GM12891 (cell line): ENCODE measurements around the gene CYB561D2.

Experiments
- DNase-seq: peaks from one replicate; pipeline ENCODE4 v3.0.0; 2011; ENCODE audit warnings: low spot score; ENCODE audit not compliant: insufficient read length
- FAIRE-seq: peaks from 2 replicates; lab custom pipeline; 2011; peaks lifted over from hg19 to GRCh38; lab: Jason Lieb, UNC
- PAX5 ChIP-seq: IDR thresholded peaks from 2 replicates; pipeline ENCODE4 v1.6.1; 2011; ENCODE audit warnings: low read length, moderate library complexity, mild to moderate bottlenecking; ENCODE audit not compliant: insufficient read depth, severe bottlenecking
- POLR2A ChIP-seq: IDR thresholded peaks from 2 replicates; pipeline ENCODE4 v1.6.1; 2011; ENCODE audit warnings: low read depth, low read length, control low read depth
- POLR2AphosphoS5 ChIP-seq: IDR thresholded peaks from 2 replicates; pipeline ENCODE4 v1.6.1; 2011; ENCODE audit warnings: low read depth, low read length, control low read depth
- POU2F2 ChIP-seq: IDR thresholded peaks from 2 replicates; pipeline ENCODE4 v1.6.1; 2011; ENCODE audit warnings: low read depth, mild to moderate bottlenecking, control low read depth, low read length, moderate library complexity
- SPI1 ChIP-seq: IDR thresholded peaks from 2 replicates; pipeline ENCODE4 v1.6.1; 2011; ENCODE audit warnings: low read depth, low read length, control low read depth
- TAF1 ChIP-seq: IDR thresholded peaks from 2 replicates; pipeline ENCODE4 v1.6.1; 2011; ENCODE audit warnings: low read depth, low read length, control low read depth

CYB561D2 gene

DNA sequence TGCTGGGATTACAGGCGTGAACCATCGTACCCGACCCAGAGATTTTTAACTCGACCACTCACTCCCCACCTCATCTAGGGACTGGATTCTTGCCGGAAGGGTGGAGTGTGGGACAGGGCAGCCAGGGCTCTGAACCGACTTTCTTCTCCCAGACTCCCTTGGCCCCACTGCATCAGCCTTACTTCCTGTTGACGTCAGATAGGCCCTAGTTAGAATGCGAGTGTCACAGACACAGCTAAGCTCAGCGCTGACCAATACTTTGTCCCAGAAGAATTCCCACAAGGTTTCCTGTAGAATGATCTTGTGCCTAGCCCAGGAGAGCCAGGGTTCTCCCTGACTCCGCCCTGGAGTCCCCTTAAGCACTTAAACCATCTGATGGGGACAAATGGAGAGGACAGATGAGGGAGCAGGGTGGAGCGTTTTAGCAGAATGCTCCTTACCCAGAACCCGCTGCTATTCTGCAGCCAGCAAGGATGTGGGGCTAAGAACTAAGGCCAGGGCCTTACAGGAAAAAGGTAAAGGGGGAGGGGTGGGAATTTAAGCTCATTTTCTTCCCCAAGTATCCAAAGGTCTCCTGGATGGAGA is 16.8 kb upstream of the CYB561D2 start:
- TF ChIP-seq POU2F2 (no peak), POLR2A (no peak), POLR2AphosphoS5 (no peak), TAF1 (no peak), SPI1 (no peak)
- DNase-seq (no peak), FAIRE-seq (no peak)

GRCh38 chr3:50334339-50335075 is 16.2 kb upstream of the CYB561D2 start:
- TF ChIP-seq POLR2A (no peak), TAF1 (no peak)
- FAIRE-seq (no peak), DNase-seq (no peak)

DNA sequence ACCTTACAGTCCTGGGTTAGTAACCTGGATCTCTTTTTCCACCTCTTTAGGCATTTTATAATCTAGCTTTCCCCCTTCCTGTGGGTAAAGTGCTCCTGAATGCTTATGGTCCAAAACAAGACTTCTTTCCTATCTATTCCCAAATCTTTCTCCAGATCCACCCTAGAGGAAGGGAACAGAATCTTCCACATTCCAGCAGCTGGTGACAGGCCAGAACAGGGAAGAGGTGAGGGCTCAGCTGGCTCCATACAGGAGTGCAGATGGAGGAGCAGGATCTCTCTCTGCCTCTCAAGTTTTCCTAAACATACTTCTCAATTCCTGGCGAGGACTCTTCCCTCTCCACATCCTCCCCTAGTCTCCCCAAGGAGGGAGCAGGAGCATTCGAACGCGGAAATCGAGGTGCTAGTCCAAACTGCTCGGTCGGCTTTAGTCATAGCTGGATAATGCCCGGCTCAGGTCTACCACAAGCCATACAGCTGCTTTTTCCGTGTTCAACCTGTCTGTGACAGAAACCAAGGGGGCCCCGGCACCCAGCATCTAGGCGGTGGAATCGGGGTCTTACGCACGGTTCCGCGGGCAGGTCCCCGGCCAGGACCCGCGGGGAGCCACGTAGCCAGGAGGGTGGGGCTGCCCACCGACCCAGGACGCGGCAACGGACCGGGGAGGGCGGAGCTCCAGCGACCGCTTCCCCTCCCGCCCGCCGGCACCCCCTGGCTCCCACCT is 14.0 kb upstream of the CYB561D2 start:
- peak; percentile 31 for FAIRE-seq
- DNase-seq, result no peak
- TF ChIP-seq POU2F2, result no peak

DNA sequence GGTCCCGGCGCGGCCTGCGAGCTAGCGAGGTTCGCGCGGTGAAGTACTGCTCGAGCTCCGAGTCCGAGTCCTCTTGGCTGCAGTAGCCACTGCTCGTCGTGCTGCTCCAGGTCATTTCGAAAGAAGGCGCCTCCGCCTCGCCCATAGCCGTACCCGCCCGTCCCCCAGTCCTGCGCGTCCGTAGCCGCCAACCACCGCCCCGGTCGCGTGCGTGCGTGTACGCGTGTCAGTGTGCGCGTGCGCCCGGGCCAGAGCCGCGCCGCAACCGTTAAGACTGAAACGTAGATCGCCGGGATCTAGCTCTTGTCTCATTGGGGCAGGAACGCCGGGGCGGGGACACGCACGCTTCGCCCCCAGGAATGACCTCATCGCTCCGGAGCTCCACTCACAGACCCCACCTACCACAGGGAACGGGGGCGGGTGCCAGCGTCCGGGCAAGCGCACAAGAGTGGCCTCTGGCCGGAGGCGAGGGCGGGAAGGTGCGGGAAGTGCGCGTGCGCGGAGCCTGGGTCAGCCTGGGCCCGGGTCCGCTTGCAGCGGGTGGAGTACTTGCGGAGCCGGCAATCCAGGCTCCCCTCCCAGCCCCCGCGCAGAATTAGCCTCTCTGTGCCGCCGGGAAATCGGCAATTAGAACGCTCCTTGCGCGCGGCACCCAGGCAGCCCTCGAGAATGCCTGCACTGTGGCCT is 13.3 kb upstream of the CYB561D2 start:
- TF ChIP-seq POLR2A (peak; percentile 50), POLR2AphosphoS5 (peak; percentile 85), POU2F2 (no peak; the same call in 1 of the 2 replicates)
- DNase-seq (peak; percentile 98), FAIRE-seq (peak; percentile 99)

- TF ChIP-seq SPI1 (peak; percentile 42), PAX5 (no peak)
- FAIRE-seq (peak; percentile 80), DNase-seq (no peak)
These were observed 11.7 kb upstream of the CYB561D2 start for GRCh38 chr3:50338965-50339364.

DNA sequence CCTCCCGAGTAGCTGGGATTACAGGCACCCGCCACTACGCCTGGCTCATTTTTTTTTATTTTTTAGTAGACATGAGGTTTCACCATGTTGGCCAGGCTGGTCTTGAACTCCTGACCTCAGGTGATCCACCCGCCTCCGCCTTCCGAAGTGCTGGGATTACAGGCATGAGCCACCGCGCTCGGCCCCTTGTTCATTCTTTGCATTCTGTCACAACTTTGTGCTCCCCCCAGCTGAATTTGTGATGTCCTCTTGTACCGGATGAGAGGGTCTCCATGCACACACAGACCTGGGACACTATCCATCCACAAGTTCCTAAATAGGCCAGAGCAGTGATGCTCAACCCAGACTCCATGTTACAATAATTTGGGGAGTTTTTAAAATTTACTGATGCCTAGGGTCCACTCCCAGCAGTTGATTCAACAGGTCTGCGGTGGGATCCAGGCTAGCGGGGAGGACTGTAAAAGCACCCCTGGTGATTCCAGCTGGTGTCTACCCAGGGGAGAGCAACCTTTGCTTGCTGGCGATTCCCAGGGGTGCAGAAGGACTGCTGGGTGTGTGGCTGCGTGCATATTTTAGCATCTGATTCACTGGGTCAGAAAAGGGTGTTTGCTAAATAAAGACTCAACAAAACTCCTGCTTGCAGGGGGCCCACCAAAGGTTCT is 11.0 kb upstream of the CYB561D2 start:
- DNase-seq, result no peak
- no peak for TF ChIP-seq POU2F2
- TF ChIP-seq PAX5, result no peak
- no peak for TF ChIP-seq POLR2A
- TF ChIP-seq TAF1, result no peak
- no peak for FAIRE-seq

- FAIRE-seq (no peak), DNase-seq (no peak)
These were observed 10.6 kb upstream of the CYB561D2 start for GRCh38 chr3:50340147-50340447.

GRCh38 chr3:50340448-50341329 is 10.0 kb upstream of the CYB561D2 start, which contains the start of gene RASSF1:
Gene RASSF1, minus strand, starts transcription at chr3:50340836. Its CDS starts 31 bp downstream, at chr3:50340805.
- FAIRE-seq (peak; percentile 81), DNase-seq (peak; percentile 73)
- TF ChIP-seq POLR2AphosphoS5, result no peak
- TF ChIP-seq POU2F2, result no peak
- TF ChIP-seq POLR2A, result 0 out of 2 replicates have a peak, but pooled peaks have one; percentile 31
- no peak for TF ChIP-seq SPI1
- TF ChIP-seq PAX5, result no peak
- no peak for TF ChIP-seq TAF1

More at GRCh38 chr3:50340147-50340447, 10.6 kb upstream of the CYB561D2 start:
- no peak for TF ChIP-seq POLR2A
- TF ChIP-seq PAX5, result no peak
- TF ChIP-seq POU2F2, result no peak
- no peak for TF ChIP-seq SPI1
- no peak for TF ChIP-seq POLR2AphosphoS5
- TF ChIP-seq TAF1, result no peak

GRCh38 chr3:50341537-50341936 is 9.1 kb upstream of the CYB561D2 start:
- DNase-seq (no peak), FAIRE-seq (peak; percentile 9)
- TF ChIP-seq SPI1 (no peak), POU2F2 (no peak), POLR2A (no peak), POLR2AphosphoS5 (no peak), PAX5 (no peak), TAF1 (no peak)
